Smooth muscle cell of trachea (primary cell): Measurements from ENCODE around the gene TET3. TPM values are rescaled to one million over a fixed set of nuclear protein-coding genes. Genes with fewer than 3 reads are reported as not detected.

ENCODE experiments used
- total RNA-seq: library from RNA; depleted of rRNA; stranded (reverse); fragments of >200 nt; gene quantifications from 2 replicates; pipeline ENCODE4 v1.2.1, GENCODE V29; 2014

TET3 gene
- total RNA-seq: 3.1 and 4.1 TPM in 2 replicates

GRCh38 chr2:73984203-73984921, at the start of gene TET3:
TET3 (plus strand) TSS chr2:73984910; CDS start chr2:73986404, 1,494 bp downstream.

Other genes starting within 250 kb of the TET3 start
- gene TPRKB, start 247.6 kb upstream of the TET3 start, total RNA-seq: 8.1 and 41.6 TPM in 2 replicates
- gene DUSP11, start 204.8 kb upstream of the TET3 start, total RNA-seq: 34.7 and 39.0 TPM in 2 replicates
- gene C2orf78, start 200.7 kb upstream of the TET3 start, total RNA-seq: not detected in 2 replicates
- gene STAMBP, start 155.9 kb upstream of the TET3 start, total RNA-seq: 24.1 and 28.1 TPM in 2 replicates
- gene ACTG2, start 91.9 kb upstream of the TET3 start, total RNA-seq: 2.2 and 4.1 TPM in 2 replicates
- gene DGUOK, start 58.0 kb upstream of the TET3 start, total RNA-seq: 56.6 and 66.2 TPM in 2 replicates
- 23.3 and 46.0 TPM in 2 replicates for gene BOLA3, start 163.0 kb downstream of the TET3 start, total RNA-seq
- 92.5 and 104 TPM in 2 replicates for gene MOB1A, start 194.0 kb downstream of the TET3 start, total RNA-seq
- 65.9 and 155 TPM in 2 replicates for gene MTHFD2, start 213.7 kb downstream of the TET3 start, total RNA-seq